A549 treated with CORT108297 at 1 μM for 4 hours (cell line): ENCODE data around the gene AGFG1. TPM values are rescaled to one million over a fixed set of nuclear protein-coding genes. Genes with fewer than 3 reads are reported as not detected.

ENCODE experiments used
- total RNA-seq: library from RNA; stranded (reverse); fragments of 200-300 nt; extraction: Qiagen RNA extraction; gene quantifications from 5 replicates; pipeline ENCODE4 v1.2.3, GENCODE V29; 2022

AGFG1 gene
- 106 to 132 TPM (median 120 TPM) in 5 replicates for total RNA-seq

DNA sequence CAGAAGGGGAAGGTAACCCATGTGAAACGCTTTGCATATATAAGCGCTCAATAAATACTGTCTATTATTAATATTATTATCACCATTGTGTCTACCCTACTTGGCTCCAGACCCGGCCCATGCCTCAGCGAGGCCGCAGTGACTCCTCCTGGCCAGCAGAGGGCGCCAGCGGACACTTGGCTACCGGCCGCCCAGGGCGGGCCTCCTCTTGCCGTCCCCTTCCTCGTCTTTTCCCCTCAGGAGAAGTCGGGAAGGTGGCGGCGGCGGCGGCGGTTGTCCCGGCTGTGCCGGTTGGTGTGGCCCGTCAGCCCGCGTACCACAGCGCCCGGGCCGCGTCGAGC lies at the start of gene AGFG1:
Gene AGFG1 (plus strand): TSS at position 233 of the 341 bp plus-strand sequence. CDS start 266 bp downstream, outside the sequence.

GRCh38 chr2:227598835-227599503 lies 127.0 kb downstream of the AGFG1 start, which contains the start of gene SCYGR2:
SCYGR2 (plus strand) TSS chr2:227598893; CDS start chr2:227598893, 0 bp downstream.

Other genes with a start within 250 kb of the AGFG1 start
- gene MFF, start 146.9 kb upstream of the AGFG1 start, total RNA-seq = 105 to 117 TPM (median 108 TPM) in 5 replicates
- 6.6 to 9.7 TPM (median 9.5 TPM) in 5 replicates for gene TM4SF20, start 92.8 kb upstream of the AGFG1 start, total RNA-seq
- not detected in 5 replicates for gene SCYGR1, start 84.2 kb upstream of the AGFG1 start, total RNA-seq
- not detected in 5 replicates for gene SCYGR2, start 126.7 kb downstream of the AGFG1 start, total RNA-seq
- not detected in 5 replicates for gene SCYGR3, start 142.7 kb downstream of the AGFG1 start, total RNA-seq
- gene SCYGR4, start 145.3 kb downstream of the AGFG1 start, total RNA-seq = not detected in 5 replicates
- gene SCYGR5, start 194.6 kb downstream of the AGFG1 start, total RNA-seq = not detected in 5 replicates
- gene SLC19A3, start 245.9 kb downstream of the AGFG1 start, total RNA-seq = 2.4 to 3.5 TPM (median 2.6 TPM) in 5 replicates